Measurements from ENCODE around the gene SNAPC4. TPM values are rescaled to one million over a fixed set of nuclear protein-coding genes. Genes with fewer than 3 reads are reported as not detected.

The SNAPC4 gene
- total and polyA plus RNA-seq, 4 donors = 5.7 to 17.9 (median 10.5) TPM

DNA sequence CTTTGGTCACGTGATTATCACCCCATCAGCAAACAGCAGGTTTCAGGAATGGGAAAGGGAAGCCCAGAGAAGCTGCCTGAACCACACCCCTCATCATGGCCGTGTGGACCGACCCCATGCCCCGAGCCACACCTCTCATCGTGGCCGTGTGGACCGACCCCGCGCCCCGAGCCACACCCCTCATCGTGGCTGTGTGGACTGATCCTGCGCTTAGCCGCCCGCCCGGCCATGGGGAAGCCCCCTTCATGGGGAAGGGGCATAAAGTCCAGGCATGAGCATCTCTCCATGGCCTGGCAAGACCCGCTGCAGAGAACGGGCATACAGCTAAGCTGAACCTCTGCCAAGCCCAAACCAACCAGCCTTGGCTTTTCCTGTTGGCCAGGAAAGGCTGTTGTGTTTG, 6.4 kb downstream of the SNAPC4 start:
- H3K27me3 ChIP-seq (ENCODE audit: control insufficient read depth, insufficient read depth, low read length) = no peaks in the 10 kb centered on the region
- H3K4me1 ChIP-seq (ENCODE audit: control insufficient read depth, insufficient read depth, low read length) = peaks cover 4% of the 10 kb centered on the region
- WGBS (ENCODE audit: insufficient coverage) = 95% methylated on average over 17 of the region's 17 CpGs
- no peak overlapping the region for H3K27ac ChIP-seq (ENCODE audit: low read depth, low read length)
- no peak for DNase-seq (ENCODE audit: low read depth in 4 of 6, low spot score in 6 of 6)
- no peak overlapping the region for H3K4me3 ChIP-seq (ENCODE audit: low read depth, low read length)
- peaks cover 95% of the 10 kb centered on the region for H3K36me3 ChIP-seq (ENCODE audit: control insufficient read depth, insufficient read depth, low read length)
- no peaks in the 10 kb centered on the region for H3K9me3 ChIP-seq (ENCODE audit: control insufficient read depth, insufficient read depth, low read length)

DNA sequence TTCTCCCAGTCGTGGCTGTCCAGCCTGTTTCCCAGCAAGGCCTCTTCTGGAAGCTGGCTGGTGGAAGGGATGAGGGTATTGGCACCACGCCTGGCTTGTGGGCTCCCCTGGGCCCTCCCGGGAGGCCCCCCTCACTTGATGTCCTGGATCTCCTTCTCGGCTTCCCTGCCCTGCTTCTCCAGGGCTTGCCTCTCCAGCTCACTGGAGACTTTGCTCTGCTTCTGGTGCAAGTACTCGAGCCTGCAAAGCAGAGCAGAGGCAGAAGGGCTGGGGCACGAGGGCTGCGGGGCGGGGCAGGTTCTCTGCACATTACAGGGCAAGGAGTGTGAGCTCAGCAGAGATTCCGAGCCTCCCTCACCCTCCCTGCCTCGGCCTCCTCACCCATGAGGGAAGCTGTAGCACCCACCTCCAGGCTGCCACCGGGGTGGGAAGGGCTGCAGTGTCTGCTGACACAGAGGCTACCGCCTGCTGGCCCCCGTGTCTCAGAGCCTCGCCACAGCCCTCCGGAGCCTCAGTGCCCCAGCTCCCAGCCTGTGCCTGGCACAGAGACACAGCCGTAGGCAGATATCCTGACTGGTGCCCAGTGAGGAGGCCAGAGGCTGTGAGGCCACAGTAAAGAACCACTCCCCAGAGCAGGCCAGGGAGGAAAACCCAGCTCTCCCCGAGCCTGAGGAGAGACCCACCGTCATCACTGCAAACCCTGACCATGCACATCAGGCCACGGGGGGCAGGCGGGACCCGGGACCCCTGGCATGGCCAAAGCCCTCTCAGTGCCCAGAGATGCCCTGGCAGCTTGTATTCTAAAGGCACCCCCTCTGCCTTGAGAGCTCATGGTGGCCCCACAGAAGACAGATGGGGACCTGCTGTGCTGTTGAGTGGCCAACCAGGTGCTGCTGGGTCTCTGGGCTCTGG, 7.2 kb downstream of the SNAPC4 start:
- WGBS (ENCODE audit: insufficient coverage) = 94% methylated on average over 21 of the region's 21 CpGs
- no peak for DNase-seq (ENCODE audit: low read depth in 4 of 6, low spot score in 6 of 6)
- no peaks in the 10 kb centered on the region for H3K4me1 ChIP-seq (ENCODE audit: control insufficient read depth, insufficient read depth, low read length)

DNA sequence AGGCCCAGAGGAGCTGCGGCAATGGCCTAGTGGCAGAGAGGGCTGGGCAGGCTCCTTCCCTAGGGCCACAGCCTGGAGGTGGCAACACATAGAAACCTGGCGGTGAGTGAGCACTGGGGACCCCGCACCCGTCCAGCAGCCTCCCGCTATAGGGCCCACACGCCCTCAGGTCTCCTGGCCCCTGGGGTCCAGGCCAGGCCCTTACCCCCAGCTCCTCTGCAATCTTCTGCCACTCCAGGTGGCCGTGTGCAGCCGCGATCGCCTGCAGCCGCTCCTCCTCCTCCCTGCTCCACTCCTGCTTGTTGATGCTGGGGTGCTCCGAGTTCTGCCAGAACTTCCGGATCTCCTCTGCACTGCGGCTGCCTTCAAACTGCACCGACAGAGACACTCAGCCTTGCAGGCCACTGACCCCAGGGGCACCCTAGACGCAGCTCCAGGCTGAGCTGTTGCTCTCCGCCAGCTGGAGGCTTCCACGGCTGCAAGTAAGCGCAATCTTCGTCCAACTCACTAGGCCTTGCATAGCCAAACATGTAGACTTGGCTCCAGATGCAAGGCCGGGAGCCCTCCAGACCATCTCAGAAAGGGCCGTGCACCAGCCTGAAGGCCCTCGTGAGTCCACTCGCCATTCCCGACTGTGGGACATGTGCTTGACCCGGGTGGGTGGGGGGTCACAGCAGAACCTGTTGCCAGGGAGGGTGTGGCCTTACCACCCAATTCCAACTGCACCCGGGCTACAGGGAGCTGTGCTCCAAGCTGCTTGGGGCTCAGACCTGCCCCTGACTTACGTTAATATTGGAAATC, 8.0 kb downstream of the SNAPC4 start:
- no peaks in the 10 kb centered on the region for H3K27me3 ChIP-seq (ENCODE audit: control insufficient read depth, insufficient read depth, low read length)
- no peaks in the 10 kb centered on the region for H3K9me3 ChIP-seq (ENCODE audit: control insufficient read depth, insufficient read depth, low read length)
- H3K4me1 ChIP-seq (ENCODE audit: control insufficient read depth, insufficient read depth, low read length) = no peaks in the 10 kb centered on the region
- no peak overlapping the region for H3K27ac ChIP-seq (ENCODE audit: low read depth, low read length)
- DNase-seq (ENCODE audit: low read depth in 4 of 6, low spot score in 6 of 6) = no peak
- 94% methylated on average over 28 of the region's 28 CpGs for WGBS (ENCODE audit: insufficient coverage)
- H3K4me3 ChIP-seq (ENCODE audit: low read depth, low read length) = no peak overlapping the region
- H3K36me3 ChIP-seq (ENCODE audit: control insufficient read depth, insufficient read depth, low read length) = peaks cover 96% of the 10 kb centered on the region

More for the DNA sequence above, 7.2 kb downstream of the SNAPC4 start:
- H3K27me3 ChIP-seq (ENCODE audit: control insufficient read depth, insufficient read depth, low read length) = no peaks in the 10 kb centered on the region
- H3K9me3 ChIP-seq (ENCODE audit: control insufficient read depth, insufficient read depth, low read length) = no peaks in the 10 kb centered on the region
- peaks cover 95% of the 10 kb centered on the region for H3K36me3 ChIP-seq (ENCODE audit: control insufficient read depth, insufficient read depth, low read length)
- H3K27ac ChIP-seq (ENCODE audit: low read depth, low read length) = no peak overlapping the region
- H3K4me3 ChIP-seq (ENCODE audit: low read depth, low read length) = no peak overlapping the region

DNA sequence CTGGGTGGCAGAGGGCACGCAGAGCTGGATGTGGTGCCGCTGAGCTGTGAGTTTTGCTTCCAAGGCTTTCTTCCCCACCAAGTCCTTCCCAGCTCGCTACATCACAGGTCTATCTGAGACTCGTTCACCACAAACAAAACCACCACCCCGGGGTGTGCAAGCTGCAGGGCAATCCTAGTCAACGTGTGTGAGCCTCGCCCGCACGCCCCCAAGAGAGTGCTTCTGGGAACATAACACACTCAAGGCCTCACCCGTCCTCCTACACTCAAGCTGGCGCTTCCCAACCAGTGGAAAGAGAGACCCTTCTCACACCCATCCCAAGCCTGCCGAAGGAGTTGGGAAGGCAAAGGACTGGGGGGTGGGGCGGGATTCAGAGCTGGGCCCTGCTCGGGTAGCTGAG, 10.6 kb downstream of the SNAPC4 start:
- H3K27me3 ChIP-seq (ENCODE audit: control insufficient read depth, insufficient read depth, low read length) = no peaks in the 10 kb centered on the region
- no peak for DNase-seq (ENCODE audit: low read depth in 4 of 6, low spot score in 6 of 6)
- H3K9me3 ChIP-seq (ENCODE audit: control insufficient read depth, insufficient read depth, low read length) = no peaks in the 10 kb centered on the region
- H3K4me3 ChIP-seq (ENCODE audit: low read depth, low read length) = no peak overlapping the region
- 89% methylated on average over 11 of the region's 14 CpGs for WGBS (ENCODE audit: insufficient coverage)
- H3K4me1 ChIP-seq (ENCODE audit: control insufficient read depth, insufficient read depth, low read length) = no peaks in the 10 kb centered on the region
- peaks cover 92% of the 10 kb centered on the region for H3K36me3 ChIP-seq (ENCODE audit: control insufficient read depth, insufficient read depth, low read length)
- H3K27ac ChIP-seq (ENCODE audit: low read depth, low read length) = no peak overlapping the region

DNA sequence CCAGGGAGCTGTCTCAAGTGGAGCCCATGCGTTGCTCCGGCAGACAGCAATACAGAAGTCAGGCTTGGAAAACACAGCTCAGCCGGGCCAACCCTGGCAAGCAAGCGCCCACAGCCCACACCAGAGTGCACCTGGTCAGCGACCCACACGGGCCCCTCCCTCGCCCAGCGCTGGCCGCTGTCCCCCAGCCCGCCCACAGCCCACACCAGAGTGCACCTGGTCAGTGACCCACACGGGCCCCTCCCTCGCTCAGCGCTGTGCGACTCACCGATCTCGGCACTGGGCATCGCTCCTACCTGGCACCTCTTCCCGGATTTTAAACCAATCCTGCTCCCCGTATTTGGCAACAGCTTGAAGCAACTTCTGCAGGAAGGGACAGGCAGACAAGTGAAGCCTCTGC, 12.8 kb downstream of the SNAPC4 start:
- H3K36me3 ChIP-seq (ENCODE audit: control insufficient read depth, insufficient read depth, low read length) = peaks cover 92% of the 10 kb centered on the region
- H3K27me3 ChIP-seq (ENCODE audit: control insufficient read depth, insufficient read depth, low read length) = no peaks in the 10 kb centered on the region
- no peak overlapping the region for H3K4me3 ChIP-seq (ENCODE audit: low read depth, low read length)
- WGBS (ENCODE audit: insufficient coverage) = 96% methylated on average over 19 of the region's 19 CpGs
- no peaks in the 10 kb centered on the region for H3K9me3 ChIP-seq (ENCODE audit: control insufficient read depth, insufficient read depth, low read length)
- H3K27ac ChIP-seq (ENCODE audit: low read depth, low read length) = no peak overlapping the region
- H3K4me1 ChIP-seq (ENCODE audit: control insufficient read depth, insufficient read depth, low read length) = no peaks in the 10 kb centered on the region
- DNase-seq (ENCODE audit: low read depth in 4 of 6, low spot score in 6 of 6) = no peak

DNA sequence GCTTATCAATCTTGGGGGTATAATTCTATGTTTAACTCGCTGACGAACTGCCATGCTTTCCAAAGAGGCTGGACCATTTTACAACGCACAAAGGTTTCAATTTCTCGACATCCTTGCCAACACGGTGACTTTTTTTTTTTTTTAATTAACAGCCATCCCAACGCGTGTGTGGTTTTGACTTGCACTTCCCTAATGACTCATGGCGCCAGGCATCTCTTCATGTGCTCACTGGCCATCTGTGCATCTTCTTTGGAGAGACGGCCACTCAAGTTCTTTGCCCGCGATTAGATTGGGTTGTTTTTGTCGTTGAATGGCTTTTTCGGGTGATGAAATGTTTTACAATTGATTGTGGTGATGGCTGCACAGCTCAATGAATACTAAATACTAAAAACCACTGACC, 14.0 kb downstream of the SNAPC4 start:
- Histone ChIP-seq H3K4me1 (ENCODE audit: control insufficient read depth, insufficient read depth, low read length) (no peaks in the 10 kb centered on the region), H3K27ac (ENCODE audit: low read depth, low read length) (no peak overlapping the region), H3K27me3 (ENCODE audit: control insufficient read depth, insufficient read depth, low read length) (no peaks in the 10 kb centered on the region), H3K36me3 (ENCODE audit: control insufficient read depth, insufficient read depth, low read length) (peaks cover 95% of the 10 kb centered on the region), H3K4me3 (ENCODE audit: low read depth, low read length) (no peak overlapping the region), H3K9me3 (ENCODE audit: control insufficient read depth, insufficient read depth, low read length) (no peaks in the 10 kb centered on the region)
- no peak for DNase-seq (ENCODE audit: low read depth in 4 of 6, low spot score in 6 of 6)
- 82% methylated on average over 5 of the region's 13 CpGs for WGBS (ENCODE audit: insufficient coverage)

DNA sequence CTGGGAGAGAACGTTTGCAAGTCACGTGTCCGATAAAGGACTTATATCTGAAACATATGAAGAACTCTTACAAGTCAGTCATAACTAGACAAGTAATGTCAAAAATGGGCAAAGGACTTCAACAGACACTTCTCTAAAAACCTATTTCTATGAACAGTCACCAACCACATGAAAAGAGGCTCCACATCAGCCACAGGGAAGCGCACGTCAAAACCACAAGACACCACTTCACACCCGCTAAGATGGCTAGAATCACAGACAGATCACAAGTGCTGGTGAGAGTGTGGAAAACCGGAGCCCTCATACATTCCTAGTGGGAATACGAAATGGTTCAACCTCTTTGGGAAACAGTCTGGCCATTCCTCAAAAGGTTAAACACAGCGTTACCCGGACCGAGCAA, 15.0 kb downstream of the SNAPC4 start:
- H3K27me3 ChIP-seq (ENCODE audit: control insufficient read depth, insufficient read depth, low read length) = no peaks in the 10 kb centered on the region
- H3K4me1 ChIP-seq (ENCODE audit: control insufficient read depth, insufficient read depth, low read length) = no peaks in the 10 kb centered on the region
- no peak overlapping the region for H3K4me3 ChIP-seq (ENCODE audit: low read depth, low read length)
- no peaks in the 10 kb centered on the region for H3K9me3 ChIP-seq (ENCODE audit: control insufficient read depth, insufficient read depth, low read length)
- no peak overlapping the region for H3K27ac ChIP-seq (ENCODE audit: low read depth, low read length)
- H3K36me3 ChIP-seq (ENCODE audit: control insufficient read depth, insufficient read depth, low read length) = peaks cover 95% of the 10 kb centered on the region
- 92% methylated on average over 6 of the region's 11 CpGs for WGBS (ENCODE audit: insufficient coverage)
- no peak for DNase-seq (ENCODE audit: low read depth in 4 of 6, low spot score in 6 of 6)

DNA sequence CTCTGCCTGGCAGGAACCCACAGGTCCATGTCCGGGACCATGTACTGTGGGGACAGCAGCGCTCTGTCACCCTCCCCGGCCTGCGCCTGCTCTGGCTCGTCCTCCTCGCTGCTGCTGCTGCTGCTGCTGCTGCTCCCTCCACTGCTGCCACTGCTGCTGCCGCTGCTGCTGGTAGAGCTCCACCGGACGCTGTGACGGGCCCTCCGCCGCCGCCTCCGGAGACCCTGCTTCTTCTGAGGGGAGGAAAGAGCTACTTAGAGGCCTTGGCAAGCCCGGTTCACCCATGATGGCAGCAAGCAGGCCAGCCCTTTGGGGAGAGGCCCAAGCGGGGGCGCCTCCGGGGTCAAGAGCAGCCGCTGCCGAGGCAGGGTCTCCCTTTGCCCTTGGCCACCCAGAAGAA, 16.5 kb downstream of the SNAPC4 start:
- Histone ChIP-seq H3K4me3 (ENCODE audit: low read depth, low read length) (no peak overlapping the region), H3K36me3 (ENCODE audit: control insufficient read depth, insufficient read depth, low read length) (peaks cover 95% of the 10 kb centered on the region), H3K9me3 (ENCODE audit: control insufficient read depth, insufficient read depth, low read length) (no peaks in the 10 kb centered on the region), H3K27ac (ENCODE audit: low read depth, low read length) (no peak overlapping the region), H3K4me1 (ENCODE audit: control insufficient read depth, insufficient read depth, low read length) (no peaks in the 10 kb centered on the region), H3K27me3 (ENCODE audit: control insufficient read depth, insufficient read depth, low read length) (no peaks in the 10 kb centered on the region)
- DNase-seq (ENCODE audit: low read depth in 4 of 6, low spot score in 6 of 6) = no peak
- WGBS (ENCODE audit: insufficient coverage) = 97% methylated on average over 16 of the region's 20 CpGs

DNA sequence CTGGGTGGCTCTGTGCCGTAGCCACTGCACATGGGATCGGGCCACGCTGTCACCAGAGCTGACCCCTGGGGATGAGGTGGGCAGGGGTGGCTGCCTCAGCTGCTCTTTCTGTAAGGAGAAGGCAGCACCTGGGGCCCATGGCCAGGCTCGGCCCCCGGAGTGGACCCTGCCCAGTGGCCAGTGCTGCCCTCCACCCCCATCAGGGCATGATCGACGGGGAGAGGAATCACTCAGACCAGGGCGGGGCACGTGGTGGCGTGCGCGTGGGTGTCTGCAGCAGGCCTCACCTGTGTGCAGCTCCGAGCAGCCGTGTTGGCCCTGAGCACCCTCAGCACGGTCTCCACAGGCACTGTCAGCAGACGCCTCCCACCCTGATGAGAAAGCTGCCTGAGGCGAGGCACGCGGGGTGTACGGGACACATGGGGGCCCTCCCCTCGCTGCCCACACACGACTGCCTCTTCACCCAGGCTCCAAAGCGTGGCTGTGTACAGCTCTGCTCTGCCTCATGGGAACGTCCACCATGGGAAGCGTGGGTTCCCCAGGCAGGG, 17.9 kb downstream of the SNAPC4 start:
- H3K27me3 ChIP-seq (ENCODE audit: control insufficient read depth, insufficient read depth, low read length) = no peaks in the 10 kb centered on the region
- no peak for DNase-seq (ENCODE audit: low read depth in 4 of 6, low spot score in 6 of 6)
- no peaks in the 10 kb centered on the region for H3K4me1 ChIP-seq (ENCODE audit: control insufficient read depth, insufficient read depth, low read length)
- H3K9me3 ChIP-seq (ENCODE audit: control insufficient read depth, insufficient read depth, low read length) = no peaks in the 10 kb centered on the region
- H3K4me3 ChIP-seq (ENCODE audit: low read depth, low read length) = no peak overlapping the region
- no peak overlapping the region for H3K27ac ChIP-seq (ENCODE audit: low read depth, low read length)
- WGBS (ENCODE audit: insufficient coverage) = 92% methylated on average over 25 of the region's 25 CpGs
- peaks cover 95% of the 10 kb centered on the region for H3K36me3 ChIP-seq (ENCODE audit: control insufficient read depth, insufficient read depth, low read length)
